ENCODE results near the gene ATP5F1C.

The ATP5F1C gene

GRCh38 chr10:7855205-7855604 is 67.2 kb downstream of the ATP5F1C start:
- H3K4me1 Mint-ChIP-seq = peaks cover 31% of the 10 kb centered on the region
- H3K36me3 Mint-ChIP-seq = peaks cover 5% of the 10 kb centered on the region
- DNase-seq (ENCODE audit: low spot score in 2 of 2) = no peak
- no peak overlapping the region for H3K4me3 Mint-ChIP-seq
- no peak for ATAC-seq
- H3K9me3 Mint-ChIP-seq = peaks cover 3% of the 10 kb centered on the region
- H3K27ac Mint-ChIP-seq = no peak overlapping the region

DNA sequence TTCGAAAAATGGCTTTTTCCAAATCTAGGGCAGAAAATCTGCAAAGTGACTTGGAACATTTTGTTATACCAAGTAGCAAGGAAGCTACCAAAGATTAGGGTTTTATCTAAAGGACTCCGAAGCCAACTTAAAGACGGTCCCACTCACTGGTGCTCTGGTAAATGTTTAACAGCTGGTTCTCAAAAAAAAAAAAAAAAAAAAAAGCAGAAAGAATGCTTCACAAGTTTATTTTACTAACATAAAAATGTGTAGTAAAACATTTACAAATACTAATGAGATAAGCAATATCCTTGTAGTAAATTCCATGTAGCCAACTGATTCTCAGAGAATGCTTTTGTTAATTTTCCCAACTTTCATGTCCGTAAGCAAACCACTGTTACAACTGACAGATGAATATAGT is 68.7 kb downstream of the ATP5F1C start:
- H3K4me1 Mint-ChIP-seq = peaks cover 24% of the 10 kb centered on the region
- H3K36me3 Mint-ChIP-seq = no peaks in the 10 kb centered on the region
- ATAC-seq = no peak
- peaks cover 5% of the 10 kb centered on the region for H3K9me3 Mint-ChIP-seq
- no peak overlapping the region for H3K4me3 Mint-ChIP-seq
- no peak overlapping the region for H3K27ac Mint-ChIP-seq
- no peak for DNase-seq (ENCODE audit: low spot score in 2 of 2)

- no peaks in the 10 kb centered on the region for H3K36me3 Mint-ChIP-seq
- no peak for DNase-seq (ENCODE audit: low spot score in 2 of 2)
- ATAC-seq = no peak
- peaks cover 21% of the 10 kb centered on the region for H3K4me1 Mint-ChIP-seq
- H3K9me3 Mint-ChIP-seq = peaks cover 10% of the 10 kb centered on the region
- H3K27ac Mint-ChIP-seq = no peak overlapping the region
- no peak overlapping the region for H3K4me3 Mint-ChIP-seq
Observed at GRCh38 chr10:7857262-7857661, 69.3 kb downstream of the ATP5F1C start.

Data from stimulated activated effector memory CD8-positive, alpha-beta T cell treated with anti-CD3 and anti-CD28 coated beads, Interleukin-12 subunit alpha, Interleukin-12 subunit beta, amount 100 ng/mL, for 72 hours (primary cell).